A673 (cell line): Measurements from ENCODE around the gene ASXL1.

Experiments
- CTCF ChIP-seq: fragments of 300-800, 200-600 bp; sonication (generic); conservative IDR thresholded peaks from 2 replicates; pipeline ENCODE4 v1.5.1; 2017; ENCODE audit warnings: low read depth, mild to moderate bottlenecking, antibody characterized with exemption, low read length, moderate library complexity, mixed read lengths
- EZH2 ChIP-seq: fragments of 200-600 bp; sonication (generic); IDR thresholded peaks from 2 replicates; pipeline ENCODE4 v1.6.1; 2017; ENCODE audit warnings: borderline replicate concordance, low read depth, mild to moderate bottlenecking, mixed read lengths, antibody characterized with exemption, low read length; ENCODE audit not compliant: poor library complexity, severe bottlenecking

- TF ChIP-seq EZH2: no peak
- no peak for TF ChIP-seq CTCF
Measured at GRCh38 chr20:32451682-32452461, 93.7 kb downstream of the ASXL1 start.
